Panc1 (cell line): ENCODE results near the gene CCDC8.

ENCODE experiments used
- CTCF ChIP-seq: fragments of 450-650 bp; IDR thresholded peaks from 2 replicates; pipeline ENCODE4 v1.5.1; 2017; ENCODE audit warnings: mild to moderate bottlenecking
- POLR2AphosphoS5 ChIP-seq: IDR thresholded peaks from 2 replicates; pipeline ENCODE4 v1.6.1; 2012; ENCODE audit warnings: mild to moderate bottlenecking, low read depth, low read length, moderate library complexity
- REST ChIP-seq, 2 experiments: IDR thresholded peaks; 2 replicates each; pipeline ENCODE4 v1.6.1; 2011 to 2012; ENCODE audit warnings: low read depth in 2 of 2, control low read depth in 1 of 2, low read length in 1 of 2, mild to moderate bottlenecking in 1 of 2, moderate library complexity in 1 of 2; ENCODE audit not compliant: insufficient read depth in 1 of 2

DNA sequence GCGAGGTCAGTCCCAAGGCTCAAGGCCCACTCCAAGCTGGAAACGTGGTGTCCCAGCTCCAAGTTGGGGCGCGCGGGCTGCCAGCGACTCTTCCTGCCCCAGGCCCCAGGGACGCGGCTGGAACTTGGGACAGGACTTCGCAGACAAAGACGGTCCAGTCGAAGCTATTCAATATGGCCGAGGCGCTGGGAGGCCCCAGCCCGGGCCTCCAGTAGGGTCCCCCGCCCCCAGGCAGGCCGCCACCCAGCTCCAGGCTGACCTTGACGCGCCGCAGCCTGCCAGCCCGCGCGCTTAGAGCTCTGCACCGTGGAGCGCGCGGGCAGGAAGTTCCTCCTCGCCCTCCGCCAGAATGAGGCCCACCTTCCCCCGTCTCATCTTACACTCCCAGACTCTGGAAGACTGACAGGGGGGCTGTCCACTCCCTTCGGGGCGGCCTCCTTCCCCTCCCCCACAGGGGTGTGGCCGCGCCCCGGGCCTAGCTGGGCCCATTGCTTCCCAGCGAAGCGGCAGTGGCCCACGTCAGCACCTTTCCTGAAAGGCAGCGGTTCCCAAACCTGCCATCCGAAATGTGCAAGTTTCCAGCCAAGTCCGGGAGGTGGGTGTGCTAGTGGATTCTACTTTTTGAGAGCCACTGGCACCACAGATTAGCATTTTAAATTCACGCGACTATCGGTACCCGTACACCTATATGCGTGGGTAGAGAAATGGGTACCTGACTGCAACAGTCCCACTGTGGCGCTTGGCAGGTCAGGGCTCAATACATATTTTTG is at the start of gene CCDC8:
- TF ChIP-seq CTCF, result no peak
- peak; percentile 39; the same call in 1 of the 2 replicates for TF ChIP-seq POLR2AphosphoS5
- no peak for TF ChIP-seq REST (IDR thresholded peaks at IDR 0.05; ENCODE audit: insufficient read depth in 1 of 2, low read depth in 2 of 2, low read length in 1 of 2)
